Lower leg skin (tissue), 4 donors: ENCODE data around the gene DCDC2C. TPM values are rescaled to one million over a fixed set of nuclear protein-coding genes. Genes with fewer than 3 reads are reported as not detected.

Source experiments
- DNase-seq, 2 donors: peaks; one replicate each; pipeline ENCODE4 v3.0.0-alpha.2; 2019; ENCODE audit warnings: low spot score in 2 of 2
- H3K4me3 ChIP-seq: fragments of 200-600 bp; sonication (generic); 2 replicates; pipeline ENCODE4 v1.5.1; 2017; ENCODE audit warnings: mild to moderate bottlenecking, low read depth; ENCODE audit not compliant: poor library complexity, severe bottlenecking
- CTCF ChIP-seq, 3 donors: fragments of 450-650 bp; IDR thresholded peaks; one replicate each; pipeline ENCODE4 v1.5.1; 2016; ENCODE audit warnings: antibody characterized with exemption in 3 of 3, mild to moderate bottlenecking in 3 of 3, moderate library complexity in 2 of 3
- POLR2A ChIP-seq, 2 donors: fragments of 450-650 bp; IDR thresholded peaks; one replicate each; pipeline ENCODE4 v1.6.1; 2016 to 2017; ENCODE audit warnings: antibody characterized with exemption in 2 of 2, mild to moderate bottlenecking in 1 of 2, moderate library complexity in 1 of 2
- WGBS, 2 donors: methylation state at CpG; one replicate each; pipeline ENCODE4 v1.1.5; 2018; 5-methylcytosine and 5-hydroxymethylcytosine counted together
- intact Hi-C: fragments of 100-400 bp; cut with DNase I; formaldehyde crosslinking; loops from one replicate; pipeline ENCODE4 v1.15.0; 2023; ENCODE audit warnings: low total_unique reads
- total RNA-seq, 4 donors: library from RNA; depleted of rRNA; stranded (reverse); fragments of >200 nt; gene quantifications; one replicate each; pipeline ENCODE4 v1.1.0, GENCODE V29; 2016

The DCDC2C gene
- total RNA-seq, 4 donors from 2014 or later, result 0.16 TPM; not detected in 3

GRCh38 chr2:3662239-3662638 is 41.1 kb upstream of the DCDC2C start:
- no peak for TF ChIP-seq POLR2A (IDR thresholded peaks at IDR 0.05)
- TF ChIP-seq CTCF (IDR thresholded peaks at IDR 0.05), result no peak
- intact Hi-C loops, result no loop called here
- peak in 1 of 2 donors; percentile 34 for DNase-seq
- WGBS, 2 donors, result 55 to 80% methylated on average over 6 of the region's 6 CpGs
- no peak overlapping the region for H3K4me3 ChIP-seq

- no peak for DNase-seq
- TF ChIP-seq POLR2A (IDR thresholded peaks at IDR 0.05) (no peak), CTCF (IDR thresholded peaks at IDR 0.05) (no peak)
- intact Hi-C loops, result no loop called here
- 48 to 73% methylated on average over 3 of the region's 3 CpGs for WGBS, 2 donors
- H3K4me3 ChIP-seq, result no peak overlapping the region
Measured at GRCh38 chr2:3664118-3664517, 39.3 kb upstream of the DCDC2C start.

GRCh38 chr2:3664925-3665324 is 38.5 kb upstream of the DCDC2C start:
- WGBS, 2 donors, result 35 to 41% methylated on average over 8 of the region's 8 CpGs
- peak in 1 of 2 donors; percentile 66 for DNase-seq
- TF ChIP-seq CTCF (IDR thresholded peaks at IDR 0.05) (no peak), POLR2A (IDR thresholded peaks at IDR 0.05) (no peak)
- intact Hi-C loops, result no loop called here
- no peak overlapping the region for H3K4me3 ChIP-seq

DNA sequence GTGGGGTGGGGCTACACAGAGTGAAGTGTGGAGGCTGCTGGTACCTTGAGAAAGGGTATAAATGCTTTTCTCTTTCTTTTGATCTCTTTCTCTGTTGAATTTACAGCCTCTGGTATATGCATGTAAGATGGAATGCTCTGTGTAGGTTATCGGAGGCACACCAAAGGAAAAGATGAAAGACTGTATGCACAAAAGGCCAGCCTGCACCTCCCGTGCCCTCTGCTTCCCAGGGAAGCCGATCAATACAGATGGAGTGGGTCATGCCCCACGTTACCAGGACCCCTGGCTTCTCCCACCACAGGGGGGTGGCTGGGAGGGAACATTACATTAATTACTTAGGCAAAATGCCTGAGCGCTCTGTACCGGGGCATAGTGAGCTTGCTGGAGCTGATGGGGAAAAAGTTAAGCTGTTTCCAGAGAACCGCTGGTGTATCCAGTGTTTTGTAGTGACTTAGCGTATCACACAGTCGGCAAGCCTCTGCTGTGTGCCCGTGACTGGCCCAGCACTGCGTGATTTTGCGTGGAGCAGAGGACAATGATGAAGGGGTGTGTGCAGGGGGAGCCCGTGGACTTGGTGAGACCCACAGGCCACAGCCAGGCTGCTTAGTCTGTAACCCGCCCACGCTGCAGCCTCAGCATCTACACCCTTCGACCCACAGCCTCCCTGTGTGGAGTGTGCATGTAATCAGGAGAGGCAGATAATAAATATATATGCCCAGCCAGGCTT is 37.3 kb upstream of the DCDC2C start:
- intact Hi-C loops, result no loop called here
- 86 to 90% methylated on average over 16 of the region's 16 CpGs for WGBS, 2 donors
- no peak for TF ChIP-seq POLR2A (IDR thresholded peaks at IDR 0.05)
- TF ChIP-seq CTCF (IDR thresholded peaks at IDR 0.05), result no peak
- H3K4me3 ChIP-seq, result no peak overlapping the region
- peak in 1 of 2 donors; percentile 46 for DNase-seq

GRCh38 chr2:3666613-3666975 is 36.8 kb upstream of the DCDC2C start:
- H3K4me3 ChIP-seq, result no peak overlapping the region
- intact Hi-C loops, result no loop called here
- DNase-seq, result peak in 1 of 2 donors; percentile 45
- TF ChIP-seq CTCF (IDR thresholded peaks at IDR 0.05) (no peak), POLR2A (IDR thresholded peaks at IDR 0.05) (no peak)
- WGBS, 2 donors, result 89 to 90% methylated on average over 18 of the region's 18 CpGs

GRCh38 chr2:3667151-3667631 is 36.2 kb upstream of the DCDC2C start:
- peak in 1 of 2 donors; percentile 73 for DNase-seq
- intact Hi-C loops, result no loop called here
- no peak for TF ChIP-seq POLR2A (IDR thresholded peaks at IDR 0.05)
- no peak for TF ChIP-seq CTCF (IDR thresholded peaks at IDR 0.05)
- 80 to 83% methylated on average over 23 of the region's 23 CpGs for WGBS, 2 donors
- H3K4me3 ChIP-seq, result no peak overlapping the region
